ENCODE results near the gene DCLRE1C.
"Not testable (repeated sequence)": the region's sequence is repeated elsewhere in the genome, so short reads cannot be mapped to it uniquely, and the experiment has no call there.

The DCLRE1C gene

GRCh38 chr10:14952851-14953423 lies 959 bp downstream of the DCLRE1C start:
- peaks cover 4% of the 10 kb centered on the region for H3K79me2 ChIP-seq
- peak overlapping the region; percentile 95 for H3K4me3 ChIP-seq (ENCODE audit: low read depth, low read length)
- H3K4me1 ChIP-seq = peaks cover 5% of the 10 kb centered on the region
- H3K36me3 ChIP-seq (ENCODE audit: control insufficient read depth, insufficient read depth, low read length) = no peaks in the 10 kb centered on the region
- H3K9me3 ChIP-seq (ENCODE audit: control insufficient read depth, low read length) = no peaks in the 10 kb centered on the region
- TF ChIP-seq CTCF (IDR thresholded peaks at IDR 0.05) = no peak
- peak overlapping the region; percentile 96 for H3K4me2 ChIP-seq (ENCODE audit: low read length)
- H3K27me3 ChIP-seq (ENCODE audit: control insufficient read depth, insufficient read depth, low read length) = no peaks in the 10 kb centered on the region
- peak overlapping the region; percentile 65 for H3K27ac ChIP-seq
- no peak overlapping the region for H3K9ac ChIP-seq
- peak overlapping the region; percentile 82 for H2AFZ ChIP-seq

DNA sequence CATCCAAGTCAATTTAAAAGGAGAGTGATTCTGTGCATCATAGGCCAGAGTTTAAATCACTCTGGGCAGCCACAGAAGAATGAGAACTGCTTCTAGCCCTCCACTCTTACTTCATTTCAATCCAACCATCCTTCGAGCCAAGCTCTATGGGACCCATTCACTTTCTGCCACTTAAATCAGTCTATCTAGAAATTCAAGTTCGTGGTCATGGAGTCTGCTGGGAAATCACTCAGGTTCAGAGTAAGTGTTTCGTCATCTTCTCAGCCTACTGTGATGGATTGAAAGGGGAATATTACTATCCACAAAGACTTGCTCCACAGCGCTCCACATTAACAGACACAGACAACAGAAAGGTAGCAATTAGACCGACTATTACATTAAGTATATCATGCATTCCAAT lies 4.6 kb downstream of the DCLRE1C start:
- Histone ChIP-seq H3K4me2 (ENCODE audit: low read length) (no peak overlapping the region), H3K9me3 (ENCODE audit: control insufficient read depth, low read length) (no peaks in the 10 kb centered on the region), H3K79me2 (peaks cover 4% of the 10 kb centered on the region), H3K27me3 (ENCODE audit: control insufficient read depth, insufficient read depth, low read length) (no peaks in the 10 kb centered on the region), H3K4me3 (ENCODE audit: low read depth, low read length) (no peak overlapping the region), H2AFZ (no peak overlapping the region), H3K27ac (no peak overlapping the region), H3K36me3 (ENCODE audit: control insufficient read depth, insufficient read depth, low read length) (no peaks in the 10 kb centered on the region), H3K9ac (no peak overlapping the region), H3K4me1 (peaks cover 5% of the 10 kb centered on the region)
- no peak for TF ChIP-seq CTCF (IDR thresholded peaks at IDR 0.05)

DNA sequence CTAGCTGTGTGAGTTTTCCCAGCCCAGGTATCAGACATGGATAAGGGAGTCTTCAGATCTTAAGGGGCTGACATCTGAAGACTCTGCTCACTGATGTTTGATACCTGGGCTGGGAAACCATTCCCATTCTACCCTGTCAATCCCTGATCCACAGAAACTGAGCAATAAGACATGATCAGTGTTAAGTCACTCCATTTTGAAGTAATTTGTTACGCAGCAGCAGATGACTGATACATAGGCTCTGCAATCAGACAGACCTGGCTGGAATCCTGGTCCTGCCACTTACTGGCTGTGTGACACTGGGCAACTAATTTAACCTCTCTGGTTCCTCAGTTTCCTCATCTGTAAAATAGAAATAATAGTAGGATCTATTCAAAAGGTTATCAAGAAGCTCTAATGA lies 6.6 kb downstream of the DCLRE1C start:
- H3K9ac ChIP-seq = no peak overlapping the region
- TF ChIP-seq CTCF (IDR thresholded peaks at IDR 0.05) = no peak
- no peaks in the 10 kb centered on the region for H3K9me3 ChIP-seq (ENCODE audit: control insufficient read depth, low read length)
- no peaks in the 10 kb centered on the region for H3K36me3 ChIP-seq (ENCODE audit: control insufficient read depth, insufficient read depth, low read length)
- H3K79me2 ChIP-seq = peaks cover 4% of the 10 kb centered on the region
- no peak overlapping the region for H3K4me2 ChIP-seq (ENCODE audit: low read length)
- H3K4me3 ChIP-seq (ENCODE audit: low read depth, low read length) = no peak overlapping the region
- H2AFZ ChIP-seq = no peak overlapping the region
- H3K27ac ChIP-seq = no peak overlapping the region
- H3K4me1 ChIP-seq = no peaks in the 10 kb centered on the region
- no peaks in the 10 kb centered on the region for H3K27me3 ChIP-seq (ENCODE audit: control insufficient read depth, insufficient read depth, low read length)

DNA sequence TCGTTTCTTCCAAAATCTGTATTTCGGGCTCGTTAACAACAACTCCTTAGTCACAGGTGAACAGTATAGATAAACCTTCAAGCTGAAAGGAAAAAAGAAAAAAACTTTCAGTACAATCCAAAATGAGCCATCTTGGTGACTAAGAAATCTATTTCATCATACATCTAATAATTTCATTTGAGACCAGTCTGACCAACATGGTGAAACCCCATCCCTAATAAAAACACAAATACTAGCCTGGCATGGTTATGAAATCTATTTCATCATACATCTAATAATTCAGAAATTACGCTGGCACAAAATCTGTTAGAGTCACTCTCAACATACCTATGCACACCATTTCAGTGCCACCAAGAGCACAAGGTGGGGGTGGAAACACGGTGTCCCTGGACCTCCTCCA lies 8.8 kb downstream of the DCLRE1C start:
- no peak overlapping the region for H3K9ac ChIP-seq
- no peak overlapping the region for H3K27ac ChIP-seq
- no peak overlapping the region for H3K4me2 ChIP-seq (ENCODE audit: low read length)
- no peak overlapping the region for H3K4me3 ChIP-seq (ENCODE audit: low read depth, low read length)
- no peaks in the 10 kb centered on the region for H3K4me1 ChIP-seq
- no peaks in the 10 kb centered on the region for H3K79me2 ChIP-seq
- H2AFZ ChIP-seq = no peak overlapping the region
- H3K27me3 ChIP-seq (ENCODE audit: control insufficient read depth, insufficient read depth, low read length) = no peaks in the 10 kb centered on the region
- no peaks in the 10 kb centered on the region for H3K36me3 ChIP-seq (ENCODE audit: control insufficient read depth, insufficient read depth, low read length)
- TF ChIP-seq CTCF (IDR thresholded peaks at IDR 0.05) = no peak
- no peaks in the 10 kb centered on the region for H3K9me3 ChIP-seq (ENCODE audit: control insufficient read depth, low read length)

GRCh38 chr10:14942950-14943338 lies 11.0 kb downstream of the DCLRE1C start:
- H3K27ac ChIP-seq; H3K9ac ChIP-seq; H3K4me3 ChIP-seq (ENCODE audit: low read depth, low read length); H3K79me2 ChIP-seq; H3K36me3 ChIP-seq (ENCODE audit: control insufficient read depth, insufficient read depth, low read length); H3K4me1 ChIP-seq; H3K4me2 ChIP-seq (ENCODE audit: low read length); H2AFZ ChIP-seq; H3K27me3 ChIP-seq (ENCODE audit: control insufficient read depth, insufficient read depth, low read length); H3K9me3 ChIP-seq (ENCODE audit: control insufficient read depth, low read length): not testable (repeated sequence)

DNA sequence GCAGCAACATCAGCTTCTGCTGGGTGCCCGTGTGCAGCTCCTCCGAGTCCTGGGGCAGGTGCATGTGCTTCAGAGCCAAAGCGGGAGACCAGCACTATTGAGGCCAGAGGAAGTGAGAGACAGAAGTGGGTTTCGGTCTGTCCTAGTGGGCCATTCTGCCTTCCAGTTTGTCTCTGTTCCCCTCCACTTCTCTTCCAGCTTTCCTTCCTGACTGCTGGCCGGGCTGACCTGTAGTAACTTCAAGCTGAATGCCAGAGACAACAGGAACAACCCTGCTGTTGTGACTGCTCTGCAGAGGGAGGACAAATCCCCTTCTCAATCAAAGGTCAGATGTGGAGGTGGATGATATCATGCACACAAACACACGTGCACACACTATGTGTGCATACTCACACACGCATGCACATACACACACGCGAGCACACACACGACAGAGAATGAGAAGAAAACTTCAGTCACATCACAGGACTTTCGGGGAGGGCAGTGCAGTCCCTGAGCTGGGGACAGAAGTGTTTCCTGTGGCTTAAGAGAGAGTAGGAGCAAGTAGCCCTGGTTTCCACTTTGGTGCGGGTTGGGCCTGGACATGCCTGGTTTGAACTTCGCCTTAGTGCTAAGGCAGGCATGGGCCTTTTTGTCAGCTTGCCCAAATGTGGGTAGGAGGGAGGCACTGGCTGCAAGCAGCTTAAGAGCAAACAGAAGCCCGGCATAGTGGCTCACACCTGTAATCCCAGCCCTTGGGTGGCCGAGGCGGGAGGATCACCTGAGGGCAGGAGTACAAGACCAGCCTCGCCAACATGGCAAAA lies 11.5 kb downstream of the DCLRE1C start:
- not testable (repeated sequence) for H3K4me3 ChIP-seq (ENCODE audit: low read depth, low read length); H3K9me3 ChIP-seq (ENCODE audit: control insufficient read depth, low read length); H3K27ac ChIP-seq; H2AFZ ChIP-seq; H3K27me3 ChIP-seq (ENCODE audit: control insufficient read depth, insufficient read depth, low read length); H3K4me1 ChIP-seq; H3K4me2 ChIP-seq (ENCODE audit: low read length); H3K9ac ChIP-seq; H3K79me2 ChIP-seq; H3K36me3 ChIP-seq (ENCODE audit: control insufficient read depth, insufficient read depth, low read length)

- H3K27me3 ChIP-seq (ENCODE audit: control insufficient read depth, insufficient read depth, low read length); H3K4me2 ChIP-seq (ENCODE audit: low read length); H3K9me3 ChIP-seq (ENCODE audit: control insufficient read depth, low read length); H3K9ac ChIP-seq; H3K36me3 ChIP-seq (ENCODE audit: control insufficient read depth, insufficient read depth, low read length); H3K27ac ChIP-seq; H3K4me3 ChIP-seq (ENCODE audit: low read depth, low read length); H3K4me1 ChIP-seq; H3K79me2 ChIP-seq; H2AFZ ChIP-seq: not testable (repeated sequence)
Measured at GRCh38 chr10:14938971-14939370, 14.9 kb downstream of the DCLRE1C start.
